H1 (cell line): ENCODE data around the gene KCNQ2. TPM values are rescaled to one million over a fixed set of nuclear protein-coding genes. Genes with fewer than 3 reads are reported as not detected.

ENCODE experiments used
- CTCF ChIA-PET: fragments of 300-600 bp; sonication (Branson Sonifier 250); formaldehyde crosslinking; loops from one replicate; lab custom pipeline; 2021; ENCODE audit not compliant: partially characterized antibody; lab: Charles Lee
- POLR2A ChIA-PET: fragments of 300-600 bp; sonication (Branson Sonifier 250); formaldehyde crosslinking; loops from one replicate; lab custom pipeline; 2021; ENCODE audit warnings: inconsistent platforms; ENCODE audit not compliant: partially characterized antibody; lab: Charles Lee
- DNase-seq, 2 experiments: peaks; one replicate each; pipeline versions ENCODE4 v3.0.0 to v3.0.0-alpha.2; 2010 to 2022; ENCODE audit warnings: low spot score in 2 of 2, low read depth in 1 of 2, mixed read lengths in 1 of 2
- FAIRE-seq: peaks from 2 replicates; lab custom pipeline; 2011; peaks lifted over from hg19 to GRCh38; lab: Jason Lieb, UNC
- H2AFZ ChIP-seq: 2 replicates; pipeline ENCODE4 v1.8.1; 2012; ENCODE audit warnings: low read length, inconsistent platforms
- H2AK5ac ChIP-seq: 2 replicates; pipeline ENCODE4 v1.6.1; 2013; ENCODE audit warnings: low read depth, low read length
- H2BK120ac ChIP-seq: replicated peaks from 2 replicates; pipeline ENCODE3; 2013; ENCODE audit warnings: low read depth, low read length, inconsistent platforms
- H2BK12ac ChIP-seq: 2 replicates; pipeline ENCODE4 v1.6.1; 2013; ENCODE audit warnings: low read depth, low read length
- H2BK15ac ChIP-seq: 2 replicates; pipeline ENCODE4 v1.6.1; 2013; ENCODE audit warnings: low read length
- H2BK20ac ChIP-seq: 2 replicates; pipeline ENCODE4 v1.6.1; 2013; ENCODE audit warnings: low read length
- H2BK5ac ChIP-seq: 2 replicates; pipeline ENCODE4 v1.6.1; 2013; ENCODE audit warnings: low read depth, low read length
- H3K14ac ChIP-seq: 2 replicates; pipeline ENCODE4 v1.6.1; 2013; ENCODE audit warnings: inconsistent platforms; ENCODE audit not compliant: insufficient read length
- H3K18ac ChIP-seq: 2 replicates; pipeline ENCODE4 v1.6.1; 2013; ENCODE audit warnings: low read length; ENCODE audit errors: extremely low read depth
- H3K23ac ChIP-seq: 2 replicates; pipeline ENCODE4 v1.6.1; 2013; ENCODE audit warnings: inconsistent platforms; ENCODE audit not compliant: insufficient read length
- H3K23me2 ChIP-seq: 2 replicates; pipeline ENCODE4 v1.6.1; 2013; ENCODE audit warnings: low read depth, low read length
- H3K27ac ChIP-seq: 2 replicates; pipeline ENCODE4 v1.6.1; 2011; ENCODE audit warnings: low read depth, low read length, inconsistent platforms
- H3K27me3 ChIP-seq, 4 experiments: replicated peaks in 1 of 4; 1 replicate in 1 of 4; 2 replicates in 3 of 4; pipeline versions ENCODE4 v1.6.1 to v1.8.1; 2011 to 2013; ENCODE audit warnings: low read length in 3 of 4, mild to moderate bottlenecking in 3 of 4, inconsistent platforms in 2 of 4, mixed read lengths in 2 of 4, moderate library complexity in 1 of 4; ENCODE audit not compliant: control insufficient read depth in 3 of 4, insufficient read depth in 3 of 4; ENCODE audit errors: extremely low read depth in 1 of 4
- H3K36me3 ChIP-seq, 4 experiments: 2 replicates each; pipeline versions ENCODE4 v1.6.1 to v1.8.1; 2011 to 2013; ENCODE audit warnings: mild to moderate bottlenecking in 4 of 4, low read length in 3 of 4, moderate library complexity in 2 of 4, control low read depth in 1 of 4, inconsistent platforms in 1 of 4; ENCODE audit not compliant: insufficient read depth in 4 of 4, control insufficient read depth in 2 of 4
- H3K4ac ChIP-seq: replicated peaks from 2 replicates; pipeline ENCODE3; 2013; ENCODE audit warnings: low read length, low read depth, mixed read lengths, inconsistent platforms; ENCODE audit not compliant: insufficient read length
- H3K4me1 ChIP-seq, 4 experiments: replicated peaks in 1 of 4; 1 replicate in 1 of 4; 2 replicates in 3 of 4; pipeline versions ENCODE4 v1.6.1 to v1.8.1; 2011 to 2013; ENCODE audit warnings: low read length in 3 of 4, inconsistent platforms in 2 of 4, mixed read lengths in 1 of 4; ENCODE audit not compliant: insufficient read depth in 4 of 4, control insufficient read depth in 3 of 4
- H3K4me2 ChIP-seq, 2 experiments: 2 replicates each; pipeline versions ENCODE4 v1.6.1 to v1.8.1; 2011 to 2013; ENCODE audit warnings: low read depth in 2 of 2, low read length in 2 of 2, control low read depth in 1 of 2, inconsistent platforms in 1 of 2, mild to moderate bottlenecking in 1 of 2; ENCODE audit not compliant: insufficient read depth in 1 of 2
- H3K4me3 ChIP-seq, 4 experiments: fragments of 200-600, 300-600 bp in 1 of 4; sonication (generic), shearing (Covaris generic), sonication (Bioruptor Twin) in 1 of 4; 2 replicates each; pipeline versions ENCODE4 v1.5.1 to v1.8.1; 2011 to 2016; ENCODE audit warnings: low read length in 4 of 4, low read depth in 3 of 4, control low read depth in 2 of 4, inconsistent platforms in 2 of 4, mild to moderate bottlenecking in 2 of 4, mixed read lengths in 1 of 4, moderate library complexity in 1 of 4; ENCODE audit not compliant: insufficient read depth in 2 of 4; ENCODE audit errors: extremely low read depth in 1 of 4
- H3K56ac ChIP-seq: replicated peaks from 2 replicates; pipeline ENCODE3; 2013; ENCODE audit warnings: low read depth, mild to moderate bottlenecking, mixed read lengths, low read length, inconsistent platforms; ENCODE audit not compliant: insufficient read length
- H3K79me1 ChIP-seq: 2 replicates; pipeline ENCODE4 v1.6.1; 2013; ENCODE audit warnings: low read depth, low read length, control low read depth
- H3K79me2 ChIP-seq, 2 experiments: 2 replicates each; pipeline versions ENCODE4 v1.6.1 to v1.8.1; 2012 to 2013; ENCODE audit warnings: low read length in 2 of 2, mild to moderate bottlenecking in 2 of 2, inconsistent platforms in 1 of 2; ENCODE audit not compliant: insufficient read depth in 2 of 2, control insufficient read depth in 1 of 2
- H3K9ac ChIP-seq, 4 experiments: replicated peaks in 1 of 4; 1 replicate in 1 of 4; 2 replicates in 3 of 4; pipeline versions ENCODE4 v1.6.1 to v1.8.1; 2011 to 2013; ENCODE audit warnings: low read depth in 3 of 4, low read length in 3 of 4, control low read depth in 2 of 4, mild to moderate bottlenecking in 2 of 4, moderate library complexity in 2 of 4, inconsistent platforms in 1 of 4; ENCODE audit errors: extremely low read depth in 1 of 4
- H3K9me3 ChIP-seq, 2 experiments: 2 replicates each; pipeline versions ENCODE4 v1.6.1 to v1.8.1; 2012 to 2013; ENCODE audit warnings: mild to moderate bottlenecking in 2 of 2, moderate library complexity in 2 of 2, control low read depth in 1 of 2, inconsistent platforms in 1 of 2, low read depth in 1 of 2, low read length in 1 of 2, mixed read lengths in 1 of 2; ENCODE audit not compliant: insufficient read depth in 2 of 2
- H4K20me1 ChIP-seq, 2 experiments: replicated peaks in 1 of 2; 2 replicates each; pipeline versions ENCODE3 to v1.8.1; 2011 to 2013; ENCODE audit warnings: inconsistent platforms in 2 of 2, low read length in 2 of 2, mild to moderate bottlenecking in 1 of 2; ENCODE audit not compliant: insufficient read depth in 2 of 2, control insufficient read depth in 1 of 2
- H4K5ac ChIP-seq: 2 replicates; pipeline ENCODE4 v1.6.1; 2013; ENCODE audit warnings: low read length, low read depth, mixed read lengths, inconsistent platforms; ENCODE audit not compliant: insufficient read length
- H4K8ac ChIP-seq: 2 replicates; pipeline ENCODE4 v1.8.0; 2013; ENCODE audit warnings: mild to moderate bottlenecking, moderate library complexity, low read length, inconsistent platforms; ENCODE audit not compliant: insufficient read depth; ENCODE audit errors: extremely low read depth
- H4K91ac ChIP-seq: replicated peaks from 2 replicates; pipeline ENCODE3; 2013; ENCODE audit warnings: low read length, mixed read lengths, inconsistent platforms; ENCODE audit not compliant: insufficient read length
- ATF2 ChIP-seq: IDR thresholded peaks from 2 replicates; pipeline ENCODE4 v1.6.1; 2012; ENCODE audit warnings: low read length, inconsistent platforms
- BRCA1 ChIP-seq: IDR thresholded peaks from 2 replicates; pipeline ENCODE4 v1.6.1; 2012; ENCODE audit warnings: low read depth, low read length, improper control_type of control experiment
- EP300 ChIP-seq, 2 experiments: IDR thresholded peaks; 1 replicate in 1 of 2; 2 replicates in 1 of 2; pipeline ENCODE4 v1.6.1; 2011 to 2012; ENCODE audit warnings: low read depth in 2 of 2, low read length in 2 of 2, mild to moderate bottlenecking in 2 of 2, borderline replicate concordance in 1 of 2, inconsistent platforms in 1 of 2, moderate library complexity in 1 of 2
- EZH2 ChIP-seq: fragments of 200-600 bp; sonication (generic); IDR thresholded peaks from 2 replicates; pipeline ENCODE4 v1.7.1; 2012; ENCODE audit warnings: low read depth, mild to moderate bottlenecking, moderate library complexity, low read length, inconsistent platforms; ENCODE audit not compliant: severe bottlenecking
- GTF2F1 ChIP-seq: IDR thresholded peaks from 2 replicates; pipeline ENCODE4 v1.6.1; 2012; ENCODE audit warnings: low read depth, low read length, improper control_type of control experiment, borderline replicate concordance
- MAX ChIP-seq: IDR thresholded peaks from 2 replicates; pipeline ENCODE4 v1.6.1; 2012; ENCODE audit warnings: inconsistent platforms
- POLR2A ChIP-seq, 2 experiments: IDR thresholded peaks; 1 replicate in 1 of 2; 2 replicates in 1 of 2; pipeline ENCODE4 v1.6.1; 2011; ENCODE audit warnings: low read depth in 2 of 2, low read length in 2 of 2, mild to moderate bottlenecking in 2 of 2; ENCODE audit errors: control extremely low read depth in 1 of 2
- SP1 ChIP-seq: IDR thresholded peaks from 2 replicates; pipeline ENCODE4 v1.6.1; 2011; ENCODE audit warnings: low read depth, low read length
- TCF12 ChIP-seq: IDR thresholded peaks from 2 replicates; pipeline ENCODE4 v1.6.1; 2011; ENCODE audit warnings: low read depth, mild to moderate bottlenecking, low read length
- YY1 ChIP-seq: IDR thresholded peaks from 2 replicates; pipeline ENCODE4 v1.6.1; 2011; ENCODE audit warnings: low read depth, mild to moderate bottlenecking, low read length
- whole genome bisulfite sequencing, 2 experiments: shearing (Covaris generic) in 1 of 2; methylation state at CpG; one replicate each; pipeline versions ENCODE4 v1.1.6 to v1.1.7; 2013 to 2015; ENCODE audit warnings: low lambda C conversion rate in 2 of 2, mixed read lengths in 2 of 2, inconsistent platforms in 1 of 2, low coverage in 1 of 2, missing lambda C conversion rate in 1 of 2; ENCODE audit not compliant: insufficient replicate concordance in 2 of 2, insufficient coverage in 1 of 2, insufficient read length in 1 of 2; ENCODE audit errors: extremely low coverage in 1 of 2, missing lambda C conversion rate in 1 of 2; 5-methylcytosine and 5-hydroxymethylcytosine counted together
- polyA plus RNA-seq, 7 experiments: library from polyadenylated mRNA; depleted of rRNA in 3 of 7; stranded (reverse) in 5 of 7; unstranded in 2 of 7; fragments of >200 nt in 5 of 7; fragments of 200-250 nt in 2 of 7; gene quantifications; 1 replicate in 5 of 7; 2 replicates in 1 of 7; 4 replicates in 1 of 7; pipeline versions ENCODE4 v1.2.1 to v1.2.3, GENCODE V29; 2011 to 2013; ENCODE audit warnings: missing spikeins in 2 of 7, mixed read lengths in 2 of 7
- total RNA-seq: library from RNA; stranded (reverse); fragmentation: NEBNext Ultra II Directional; extraction: Animal tissue kit (Norgen Biotek cat#: 25700); gene quantifications from 2 replicates; pipeline ENCODE4 v1.2.1, GENCODE V29; 2021

Gene KCNQ2
- total and polyA plus RNA-seq, 2 of the 8 experiments (the other 6 are each of a cell fraction or from before 2014, with no cell fraction given): 82.6 to 243 TPM

DNA sequence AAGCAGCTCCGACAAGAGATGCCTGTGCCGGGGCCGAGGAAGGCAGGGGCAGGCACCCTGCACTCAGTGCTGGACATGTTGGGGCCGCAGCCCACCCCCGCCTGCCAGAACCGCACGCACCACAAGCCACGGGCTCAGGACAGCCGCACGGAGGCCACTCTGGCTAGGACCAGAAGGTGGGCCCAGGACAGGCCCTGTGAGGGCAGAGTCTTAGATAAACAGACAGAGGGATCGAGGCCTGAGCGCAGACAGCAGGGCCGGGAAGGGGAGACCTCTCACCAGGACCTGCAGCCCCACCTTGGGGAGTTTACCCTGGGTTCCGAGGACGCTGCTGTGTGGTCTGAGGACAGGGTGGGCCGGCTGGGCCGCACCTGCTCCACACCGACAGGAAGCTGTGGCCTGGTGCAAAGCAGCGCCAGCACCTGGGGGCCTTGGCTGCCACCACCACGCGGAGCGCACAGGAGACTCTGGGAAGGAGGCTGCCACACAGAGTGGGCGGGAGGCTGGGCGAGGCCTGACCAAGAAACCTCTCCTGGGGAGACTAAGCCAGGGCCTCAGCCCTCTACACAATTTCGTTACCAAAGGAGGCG lies 32.0 kb downstream of the KCNQ2 start:
- no peak for DNase-seq
- no peak overlapping the region for H2BK12ac ChIP-seq
- no peaks in the 10 kb centered on the region; a peak in 1 of 4 replicates for H3K9me3 ChIP-seq
- peaks cover 2 to 13% of the 10 kb centered on the region in 2 experiments for H4K20me1 ChIP-seq
- CTCF ChIA-PET: interaction anchor here (1.1 to 2.4 kb wide), 5 partner anchors 27 to 56 kb away, joined by 3 to 14 read pairs (median 4); no protein-coding TSS in a partner anchor
- H3K9ac ChIP-seq: no peak overlapping the region
- POLR2A ChIA-PET: interaction anchor here (0.8 kb wide), 1 partner anchor 89 kb away, joined by 3 read pairs; no protein-coding TSS in a partner anchor
- H2BK120ac ChIP-seq: no peak overlapping the region
- no peak overlapping the region for H3K4ac ChIP-seq
- WGBS, 2 experiments: 91% methylated on average over 19 of the region's 26 CpGs; no CpG with 5 or more reads in 1 of the 2 experiments
- no peak overlapping the region for H4K91ac ChIP-seq
- no peak overlapping the region for H2BK20ac ChIP-seq
- no peak for FAIRE-seq
- H2BK5ac ChIP-seq: no peak overlapping the region; the same call in 1 of the 2 replicates
- H3K79me1 ChIP-seq: peaks cover 2% of the 10 kb centered on the region
- peaks cover 0 to 4% (median 0%) of the 10 kb centered on the region in 4 experiments; a peak in 1 of 7 replicates for H3K4me1 ChIP-seq
- no peak overlapping the region for H3K4me3 ChIP-seq
- H2AK5ac ChIP-seq: no peak overlapping the region
- no peak overlapping the region for H3K18ac ChIP-seq
- no peak overlapping the region for H3K23ac ChIP-seq
- H4K5ac ChIP-seq: no peak overlapping the region
- H2AFZ ChIP-seq: no peak overlapping the region
- H3K79me2 ChIP-seq: peaks cover 0 to 19% of the 10 kb centered on the region in 2 experiments; a peak in 1 of 4 replicates
- H3K56ac ChIP-seq: no peak overlapping the region
- H3K23me2 ChIP-seq: peaks cover 13% of the 10 kb centered on the region; the same call in 1 of the 2 replicates
- no peak overlapping the region for H3K14ac ChIP-seq
- H3K27ac ChIP-seq: no peak overlapping the region
- H3K36me3 ChIP-seq: no peaks in the 10 kb centered on the region; a peak in 1 of 8 replicates
- no peak overlapping the region for H3K4me2 ChIP-seq
- H4K8ac ChIP-seq: no peak overlapping the region
- H2BK15ac ChIP-seq: no peak overlapping the region
- no peaks in the 10 kb centered on the region for H3K27me3 ChIP-seq
- TF ChIP-seq EP300 (IDR thresholded peaks at IDR 0.05; ENCODE audit: borderline replicate concordance in 1 of 2, low read depth in 2 of 2, low read length in 2 of 2) (no peak), GTF2F1 (no peak), TCF12 (no peak), POLR2A (IDR thresholded peaks at IDR 0.05; ENCODE audit: control extremely low read depth in 1 of 2, low read depth in 2 of 2, low read length in 2 of 2) (no peak), ATF2 (no peak), YY1 (no peak), EZH2 (no peak), SP1 (no peak), MAX (no peak), BRCA1 (no peak)
